H1 (cell line): Measurements from ENCODE around the gene ST14.

Experiments
- CTBP2 ChIP-seq: IDR thresholded peaks from 2 replicates; pipeline ENCODE4 v1.7.0; 2011; ENCODE audit warnings: borderline replicate concordance, mild to moderate bottlenecking, moderate library complexity, mixed read lengths, low read length; ENCODE audit not compliant: insufficient read depth, insufficient read length
- CTCF ChIP-seq, 3 experiments: IDR thresholded peaks; 1 replicate in 2 of 3; 2 replicates in 1 of 3; pipeline versions ENCODE4 v1.5.1 to v1.6.1; 2011; ENCODE audit warnings: low read length in 3 of 3, mild to moderate bottlenecking in 3 of 3, inconsistent platforms in 2 of 3, low read depth in 1 of 3, moderate library complexity in 1 of 3; ENCODE audit not compliant: insufficient read depth in 1 of 3; ENCODE audit errors: control extremely low read depth in 1 of 3

GRCh38 chr11:130209954-130210854 lies 50.6 kb downstream of the ST14 start:
- TF ChIP-seq CTBP2 (no peak), CTCF (IDR thresholded peaks at IDR 0.05; ENCODE audit: control extremely low read depth in 1 of 3, insufficient read depth in 1 of 3, low read depth in 1 of 3, low read length in 3 of 3) (no peak)
